ENCODE measurements around the gene MRO. TPM values are rescaled to one million over a fixed set of nuclear protein-coding genes. Genes with fewer than 3 reads are reported as not detected.
"Not testable (repeated sequence)": the region's sequence is repeated elsewhere in the genome, so short reads cannot be mapped to it uniquely, and the experiment has no call there.

MRO gene
- total RNA-seq, 4 donors from 2014 or later, result 3.9 to 13.3 (median 11.2) TPM

GRCh38 chr18:50861617-50862016 lies 41.8 kb upstream of the MRO start:
- H3K9me3 ChIP-seq, result no peaks in the 10 kb centered on the region
- H3K36me3 ChIP-seq, result no peaks in the 10 kb centered on the region
- no peaks in the 10 kb centered on the region for H3K27me3 ChIP-seq
- H3K4me1 ChIP-seq, result no peaks in the 10 kb centered on the region
- intact Hi-C loops (cut with DNase I), result no loop called here
- WGBS, 2 donors, result 83% methylated on average over 1 of the region's 1 CpG
- no peak overlapping the region for H3K4me3 ChIP-seq (replicated peaks in 1 of 3)
- H3K27ac ChIP-seq, result no peak overlapping the region
- TF ChIP-seq POLR2A (IDR thresholded peaks at IDR 0.05), result no peak
- TF ChIP-seq CTCF (IDR thresholded peaks at IDR 0.05), result no peak
- DNase-seq, result no peak

- no peak overlapping the region for H3K4me3 ChIP-seq (replicated peaks in 1 of 3)
- intact Hi-C loops (cut with DNase I), result no loop called here
These were observed 40.2 kb upstream of the MRO start for GRCh38 chr18:50859793-50860555.

GRCh38 chr18:50857694-50858093 lies 37.9 kb upstream of the MRO start:
- WGBS, 2 donors, result 86 to 87% methylated on average over 3 of the region's 3 CpGs
- H3K27ac ChIP-seq, result no peak overlapping the region
- H3K36me3 ChIP-seq, result no peaks in the 10 kb centered on the region
- H3K4me1 ChIP-seq, result peaks cover 0 to 6% of the 10 kb centered on the region in 2 donors
- no peak overlapping the region for H3K4me3 ChIP-seq (replicated peaks in 1 of 3)
- TF ChIP-seq CTCF (IDR thresholded peaks at IDR 0.05) (no peak), POLR2A (IDR thresholded peaks at IDR 0.05) (no peak)
- intact Hi-C loops (cut with DNase I), result no loop called here
- H3K9me3 ChIP-seq, result no peaks in the 10 kb centered on the region
- DNase-seq, result no peak
- H3K27me3 ChIP-seq, result no peaks in the 10 kb centered on the region

More at GRCh38 chr18:50859793-50860555, 40.2 kb upstream of the MRO start:
- TF ChIP-seq POLR2A (IDR thresholded peaks at IDR 0.05) (no peak), CTCF (IDR thresholded peaks at IDR 0.05) (no peak)
- Histone ChIP-seq H3K4me1 (no peaks in the 10 kb centered on the region), H3K27ac (no peak overlapping the region), H3K27me3 (no peaks in the 10 kb centered on the region), H3K9me3 (no peaks in the 10 kb centered on the region), H3K36me3 (no peaks in the 10 kb centered on the region)
- DNase-seq, result no peak

- intact Hi-C loops (cut with DNase I); DNase-seq; H3K4me3 ChIP-seq (replicated peaks in 1 of 3); H3K27ac ChIP-seq; H3K36me3 ChIP-seq; H3K9me3 ChIP-seq; H3K4me1 ChIP-seq; H3K27me3 ChIP-seq: not testable (repeated sequence)
- 77 to 80% methylated on average over 5 of the region's 5 CpGs for WGBS, 2 donors
These were observed 37.4 kb upstream of the MRO start for GRCh38 chr18:50857166-50857565.

- Histone ChIP-seq H3K27me3 (no peaks in the 10 kb centered on the region), H3K4me3 (replicated peaks in 1 of 3) (no peak overlapping the region), H3K27ac (no peak overlapping the region), H3K36me3 (no peaks in the 10 kb centered on the region), H3K9me3 (no peaks in the 10 kb centered on the region), H3K4me1 (peaks cover 0 to 6% of the 10 kb centered on the region in 2 donors)
- DNase-seq, result no peak
- no peak for TF ChIP-seq CTCF (IDR thresholded peaks at IDR 0.05)
- TF ChIP-seq POLR2A (IDR thresholded peaks at IDR 0.05), result no peak
- WGBS, 2 donors, result 80 to 88% methylated on average over 13 of the region's 13 CpGs
- intact Hi-C loops (cut with DNase I), result no loop called here
These were observed 36.4 kb upstream of the MRO start for GRCh38 chr18:50855976-50856757.

Measured in thyroid gland (tissue), 4 donors.